ENCODE results near the gene TSPAN5. TPM values are rescaled to one million over a fixed set of nuclear protein-coding genes. Genes with fewer than 3 reads are reported as not detected.

TSPAN5 gene
- total and polyA plus RNA-seq, 2 of the 4 experiments (the other 2 are of a cell fraction): 64.8 to 79.6 TPM

DNA sequence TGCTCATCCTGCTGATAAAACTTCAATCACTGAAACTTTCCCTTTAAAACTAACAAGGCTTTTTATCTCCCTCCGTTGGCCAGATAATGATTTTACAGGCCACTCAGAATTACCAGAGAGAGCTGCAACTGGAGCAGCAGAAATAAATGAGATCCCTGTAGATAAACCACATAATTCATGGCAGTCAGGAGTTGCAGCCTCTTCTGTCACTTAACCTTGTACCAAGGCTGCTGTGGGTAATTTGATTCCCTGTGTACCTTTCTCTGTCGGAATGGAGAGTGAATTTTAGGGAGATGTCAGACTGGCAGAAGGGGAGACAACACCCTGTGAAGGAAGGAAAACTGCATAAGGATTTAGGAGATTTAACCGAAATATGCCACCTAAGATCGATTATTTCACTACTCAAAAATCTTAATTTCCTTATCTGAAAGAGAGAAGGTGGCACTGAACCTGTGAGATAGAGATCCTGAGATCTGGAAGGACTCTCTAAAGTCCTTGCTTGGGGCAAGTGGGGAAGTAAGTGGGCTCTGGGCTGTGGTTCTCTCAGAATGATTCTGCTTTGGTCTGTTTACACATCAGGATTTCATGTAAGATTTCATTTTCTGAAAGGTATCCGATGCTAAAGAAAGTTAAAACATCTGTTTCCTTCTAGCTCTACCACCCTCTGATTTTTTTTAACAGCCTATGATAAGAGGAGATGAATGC is 14.3 kb upstream of the TSPAN5 start:
- no TSS peak for BruUV-seq (replicated peaks)
- DNase-seq (no peak), ATAC-seq (ENCODE audit: low read depth) (0 out of 2 replicates have a peak, but pooled peaks have one; percentile 40)
- TF ChIP-seq, protein P1, sequence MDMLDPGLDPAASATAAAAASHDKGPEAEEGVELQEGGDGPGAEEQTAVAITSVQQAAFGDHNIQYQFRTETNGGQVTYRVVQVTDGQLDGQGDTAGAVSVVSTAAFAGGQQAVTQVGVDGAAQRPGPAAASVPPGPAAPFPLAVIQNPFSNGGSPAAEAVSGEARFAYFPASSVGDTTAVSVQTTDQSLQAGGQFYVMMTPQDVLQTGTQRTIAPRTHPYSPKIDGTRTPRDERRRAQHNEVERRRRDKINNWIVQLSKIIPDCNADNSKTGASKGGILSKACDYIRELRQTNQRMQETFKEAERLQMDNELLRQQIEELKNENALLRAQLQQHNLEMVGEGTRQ (IDR thresholded peaks at IDR 0.05; ENCODE audit: low read depth, low read length): no peak
- TF ChIP-seq, protein P2, sequence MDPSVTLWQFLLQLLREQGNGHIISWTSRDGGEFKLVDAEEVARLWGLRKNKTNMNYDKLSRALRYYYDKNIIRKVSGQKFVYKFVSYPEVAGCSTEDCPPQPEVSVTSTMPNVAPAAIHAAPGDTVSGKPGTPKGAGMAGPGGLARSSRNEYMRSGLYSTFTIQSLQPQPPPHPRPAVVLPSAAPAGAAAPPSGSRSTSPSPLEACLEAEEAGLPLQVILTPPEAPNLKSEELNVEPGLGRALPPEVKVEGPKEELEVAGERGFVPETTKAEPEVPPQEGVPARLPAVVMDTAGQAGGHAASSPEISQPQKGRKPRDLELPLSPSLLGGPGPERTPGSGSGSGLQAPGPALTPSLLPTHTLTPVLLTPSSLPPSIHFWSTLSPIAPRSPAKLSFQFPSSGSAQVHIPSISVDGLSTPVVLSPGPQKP (IDR thresholded peaks at IDR 0.05; ENCODE audit: borderline replicate concordance, low read depth, low read length): no peak
- TF ChIP-seq POLR2A (IDR thresholded peaks at IDR 0.05; ENCODE audit: low read depth, low read length) (no peak), MAZ (IDR thresholded peaks at IDR 0.05; ENCODE audit: borderline replicate concordance, low read depth, low read length) (no peak), RFX5 (IDR thresholded peaks at IDR 0.05; ENCODE audit: low read depth, low read length) (no peak), CEBPB (IDR thresholded peaks at IDR 0.05; ENCODE audit: low read depth, low read length) (no peak), MXI1 (IDR thresholded peaks at IDR 0.05; ENCODE audit: borderline replicate concordance, low read depth, low read length) (no peak), FOS (IDR thresholded peaks at IDR 0.05; ENCODE audit: low read depth, low read length) (no peak), CHD1 (IDR thresholded peaks at IDR 0.05; ENCODE audit: low read depth, low read length) (no peak), SMC3 (IDR thresholded peaks at IDR 0.05; ENCODE audit: low read depth, low read length) (no peak)
- TF ChIP-seq, protein P3, sequence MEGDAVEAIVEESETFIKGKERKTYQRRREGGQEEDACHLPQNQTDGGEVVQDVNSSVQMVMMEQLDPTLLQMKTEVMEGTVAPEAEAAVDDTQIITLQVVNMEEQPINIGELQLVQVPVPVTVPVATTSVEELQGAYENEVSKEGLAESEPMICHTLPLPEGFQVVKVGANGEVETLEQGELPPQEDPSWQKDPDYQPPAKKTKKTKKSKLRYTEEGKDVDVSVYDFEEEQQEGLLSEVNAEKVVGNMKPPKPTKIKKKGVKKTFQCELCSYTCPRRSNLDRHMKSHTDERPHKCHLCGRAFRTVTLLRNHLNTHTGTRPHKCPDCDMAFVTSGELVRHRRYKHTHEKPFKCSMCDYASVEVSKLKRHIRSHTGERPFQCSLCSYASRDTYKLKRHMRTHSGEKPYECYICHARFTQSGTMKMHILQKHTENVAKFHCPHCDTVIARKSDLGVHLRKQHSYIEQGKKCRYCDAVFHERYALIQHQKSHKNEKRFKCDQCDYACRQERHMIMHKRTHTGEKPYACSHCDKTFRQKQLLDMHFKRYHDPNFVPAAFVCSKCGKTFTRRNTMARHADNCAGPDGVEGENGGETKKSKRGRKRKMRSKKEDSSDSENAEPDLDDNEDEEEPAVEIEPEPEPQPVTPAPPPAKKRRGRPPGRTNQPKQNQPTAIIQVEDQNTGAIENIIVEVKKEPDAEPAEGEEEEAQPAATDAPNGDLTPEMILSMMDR (conservative IDR thresholded peaks at IDR 0.05; ENCODE audit: low read depth, low read length): no peak
- Histone ChIP-seq H4K5ac (ENCODE audit: low read depth, low read length) (no peak overlapping the region), H4K8ac (ENCODE audit: low read depth in 2 of 2, low read length in 2 of 2) (no peak overlapping the region), H2BK20ac (ENCODE audit: low read depth, low read length) (no peak overlapping the region), H2BK15ac (ENCODE audit: low read depth, low read length) (no peak overlapping the region), H3K79me1 (ENCODE audit: low read depth in 1 of 2, low read length in 2 of 2) (no peaks in the 10 kb centered on the region), H3K4me2 (ENCODE audit: low read depth, low read length) (no peak overlapping the region), H3K4me1 (ENCODE audit: control insufficient read depth, insufficient read depth, low read length) (0 out of 2 replicates have a peak, but pooled peaks cover 3% of the 10 kb centered on the region), H2AK5ac (ENCODE audit: low read depth, low read length) (no peak overlapping the region), H3K56ac (ENCODE audit: extremely low read depth, insufficient read depth, low read length) (no peak overlapping the region), H3K36me3 (ENCODE audit: control insufficient read depth, insufficient read depth, low read length) (no peaks in the 10 kb centered on the region), H3K9me1 (ENCODE audit: insufficient read depth, low read length) (no peaks in the 10 kb centered on the region), H3K27me3 (ENCODE audit: control insufficient read depth, insufficient read depth, low read length) (no peaks in the 10 kb centered on the region), H2BK5ac (ENCODE audit: low read depth, low read length, poor library complexity, severe bottlenecking) (no peak overlapping the region), H3K4me3 (ENCODE audit: insufficient read depth, low read depth, low read length) (no peak overlapping the region), H3K9me3 (ENCODE audit: control insufficient read depth, insufficient read depth, low read length) (no peaks in the 10 kb centered on the region), H3K9ac (ENCODE audit: low read depth, low read length) (no peak overlapping the region), H3K18ac (ENCODE audit: low read depth, low read length) (no peak overlapping the region), H2BK120ac (ENCODE audit: low read depth, low read length) (no peak overlapping the region), H4K91ac (ENCODE audit: insufficient read depth, low read depth, low read length) (no peak overlapping the region), H3K14ac (replicated peaks; ENCODE audit: low read depth, low read length) (no peak overlapping the region), H3K23ac (ENCODE audit: low read depth, low read length) (no peak overlapping the region), H3K4ac (ENCODE audit: low read depth, low read length) (no peak overlapping the region), H3K27ac (ENCODE audit: insufficient read depth, low read length) (no peak overlapping the region), H4K20me1 (ENCODE audit: insufficient read depth, low read length) (no peaks in the 10 kb centered on the region), H2AK9ac (replicated peaks; ENCODE audit: low read depth, low read length, poor library complexity) (no peak overlapping the region), H2AFZ (replicated peaks; ENCODE audit: low read length, poor library complexity) (no peak overlapping the region)
- CTCF ChIA-PET: interaction anchor here (0.6 to 0.7 kb wide), 2 partner anchors 73 to 289 kb away, joined by 3 read pairs; no protein-coding TSS in a partner anchor
- intact Hi-C loops (cut with micrococcal nuclease) (no loop called here), in situ Hi-C loops (cut with MboI; ENCODE audit: low sequenced_read_pairs) (loop anchor here (25.0 kb wide), 2 partner anchors 410 to 510 kb away; partner anchors contain the start of gene RAP1GDS1), dilution Hi-C loops (cut with HindIII; ENCODE audit: low sequenced_read_pairs, unreplicated experiment) (no loop called here)
- WGBS, 2 experiments (ENCODE audit: extremely low coverage in 2 of 2, insufficient read length in 1 of 2): 57% methylated on average over 1 of the region's 5 CpGs; no CpG with 5 or more reads in 1 of the 2 experiments
- POLR2A ChIA-PET (ENCODE audit: unreplicated experiment): interaction anchor here (0.6 kb wide), 1 partner anchor 358 kb away, joined by 3 read pairs; no protein-coding TSS in a partner anchor

Measured in IMR-90 (cell line).